Esophagus muscularis mucosa (tissue), 4 donors: ENCODE results near the gene ARID1B.

ENCODE experiments used
- EP300 ChIP-seq: sonication (generic); formaldehyde crosslinking; IDR thresholded peaks from one replicate; pipeline ENCODE4 v1.6.1; 2017; ENCODE audit warnings: antibody characterized with exemption
- POLR2A ChIP-seq: fragments of 450-650 bp; IDR thresholded peaks from one replicate; pipeline ENCODE4 v1.6.1; 2017; ENCODE audit warnings: antibody characterized with exemption, moderate library complexity, mild to moderate bottlenecking, low read depth
- POLR2AphosphoS5 ChIP-seq, 2 donors: sonication (generic); formaldehyde crosslinking; IDR thresholded peaks; one replicate each; pipeline ENCODE4 v1.6.1; 2017; ENCODE audit warnings: antibody characterized with exemption in 2 of 2
- TF ChIP-seq, protein P1 (sequence below), 3 experiments: fragments of 200-600 bp in 2 of 3; fragments of 450-650 bp in 1 of 3; sonication (generic) in 2 of 3; IDR thresholded peaks; one replicate each; pipeline ENCODE4 v1.5.1; 2017 to 2019; ENCODE audit warnings: antibody characterized with exemption in 3 of 3, mild to moderate bottlenecking in 2 of 3, moderate library complexity in 1 of 3

DNA sequence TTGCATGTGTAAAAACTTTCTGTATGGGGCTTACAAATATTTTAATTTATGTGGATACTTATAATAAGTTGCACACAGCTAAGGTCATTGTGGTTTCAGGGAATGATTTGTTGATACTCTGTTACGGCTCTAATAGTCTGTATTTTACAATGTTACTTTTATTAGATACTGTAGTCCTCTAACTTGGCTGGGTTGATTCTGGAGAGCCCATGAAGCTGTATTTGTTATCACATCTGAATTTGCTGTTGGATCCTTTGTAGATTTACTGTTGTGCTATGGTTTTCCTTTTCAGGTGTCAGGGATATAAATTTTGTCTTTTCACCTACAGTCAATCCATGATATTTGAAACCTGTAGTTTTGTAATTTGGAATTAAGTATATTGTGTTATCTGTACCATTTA, 161.0 kb downstream of the ARID1B start:
- TF ChIP-seq, protein P1, sequence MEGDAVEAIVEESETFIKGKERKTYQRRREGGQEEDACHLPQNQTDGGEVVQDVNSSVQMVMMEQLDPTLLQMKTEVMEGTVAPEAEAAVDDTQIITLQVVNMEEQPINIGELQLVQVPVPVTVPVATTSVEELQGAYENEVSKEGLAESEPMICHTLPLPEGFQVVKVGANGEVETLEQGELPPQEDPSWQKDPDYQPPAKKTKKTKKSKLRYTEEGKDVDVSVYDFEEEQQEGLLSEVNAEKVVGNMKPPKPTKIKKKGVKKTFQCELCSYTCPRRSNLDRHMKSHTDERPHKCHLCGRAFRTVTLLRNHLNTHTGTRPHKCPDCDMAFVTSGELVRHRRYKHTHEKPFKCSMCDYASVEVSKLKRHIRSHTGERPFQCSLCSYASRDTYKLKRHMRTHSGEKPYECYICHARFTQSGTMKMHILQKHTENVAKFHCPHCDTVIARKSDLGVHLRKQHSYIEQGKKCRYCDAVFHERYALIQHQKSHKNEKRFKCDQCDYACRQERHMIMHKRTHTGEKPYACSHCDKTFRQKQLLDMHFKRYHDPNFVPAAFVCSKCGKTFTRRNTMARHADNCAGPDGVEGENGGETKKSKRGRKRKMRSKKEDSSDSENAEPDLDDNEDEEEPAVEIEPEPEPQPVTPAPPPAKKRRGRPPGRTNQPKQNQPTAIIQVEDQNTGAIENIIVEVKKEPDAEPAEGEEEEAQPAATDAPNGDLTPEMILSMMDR (IDR thresholded peaks at IDR 0.05), result no peak
- TF ChIP-seq POLR2A (no peak), POLR2AphosphoS5 (IDR thresholded peaks at IDR 0.05) (no peak), EP300 (no peak)
